GM19351 (cell line): ENCODE data around the gene TAF1C.
"Not testable (repeated sequence)": the region's sequence is repeated elsewhere in the genome, so short reads cannot be mapped to it uniquely, and the experiment has no call there.

Source experiments
- ATAC-seq: cut with Tn5 transposase; IDR thresholded peaks from one replicate; pipeline ENCODE4 v1.9.1; 2021; ENCODE audit warnings: mild to moderate bottlenecking, moderate library complexity; ENCODE audit not compliant: unreplicated experiment

Gene TAF1C

GRCh38 chr16:84186685-84187437 lies at the start of gene TAF1C:
TSS of gene TAF1C (minus strand) at chr16:84187057. CDS start at chr16:84184988, 2,069 bp downstream.
- peak; percentile 96 for ATAC-seq

DNA sequence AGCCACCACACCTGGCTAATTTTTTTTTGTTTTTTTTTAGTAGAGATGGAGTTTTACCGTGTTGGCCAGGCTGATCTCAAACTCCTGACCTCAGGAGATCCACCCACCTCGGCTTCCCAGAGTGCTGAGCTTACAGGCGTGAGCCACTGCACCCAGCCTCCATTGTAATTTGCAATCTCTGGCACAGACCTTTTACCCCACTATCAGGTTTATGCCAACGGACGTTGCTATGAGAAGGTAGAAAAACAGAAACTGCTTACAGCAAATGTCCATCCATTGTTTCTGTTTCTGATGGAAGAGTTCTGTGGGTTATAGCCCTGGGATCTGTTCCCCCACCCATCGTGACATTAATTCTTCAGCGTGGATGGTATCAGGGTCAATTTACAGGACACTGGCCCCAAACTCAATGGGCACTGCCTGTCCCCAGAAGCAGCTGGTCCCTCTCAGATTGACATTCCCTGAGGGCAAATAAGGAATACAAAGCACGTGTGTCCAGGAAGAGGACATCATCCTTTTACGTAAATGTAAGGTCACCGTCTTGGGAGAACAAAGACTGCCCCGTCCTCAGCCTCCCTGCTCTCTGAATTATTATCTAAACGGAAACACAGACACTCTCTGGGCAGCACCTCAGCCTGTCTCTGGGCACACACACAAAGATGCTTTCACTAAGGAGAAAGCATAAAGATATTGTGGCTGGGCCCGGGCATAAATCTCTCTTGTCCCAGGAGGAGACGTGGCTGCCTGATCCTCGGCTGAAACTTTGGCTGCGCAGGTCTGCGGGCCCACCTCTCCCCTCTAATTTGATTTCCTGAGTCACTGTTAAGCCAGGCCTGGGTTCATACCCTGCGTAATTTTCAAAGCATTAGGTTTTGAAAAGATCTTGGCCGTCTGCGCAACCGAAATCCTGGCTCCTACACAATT lies 47.7 kb upstream of the TAF1C start:
- ATAC-seq: no peak

DNA sequence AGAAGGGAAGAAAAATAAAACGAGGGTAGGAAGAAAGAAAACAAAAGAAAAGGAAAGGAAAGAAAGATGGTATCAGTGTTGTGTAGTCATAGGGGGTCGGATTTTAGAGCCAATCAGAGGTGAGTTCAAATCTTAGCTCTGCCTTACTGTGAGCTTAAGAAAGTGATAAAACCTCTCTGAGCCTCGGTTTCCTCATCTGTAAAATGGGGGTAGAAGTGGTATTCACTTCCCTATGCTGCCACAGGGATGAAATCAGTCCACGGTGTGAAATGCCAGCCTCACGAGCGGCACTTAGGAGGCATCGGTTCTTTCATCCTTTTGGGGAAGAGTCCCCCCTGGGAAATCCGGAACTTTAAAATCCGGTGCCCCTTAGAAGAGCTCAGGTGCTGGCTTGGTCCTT lies 46.9 kb upstream of the TAF1C start:
- no peak for ATAC-seq

DNA sequence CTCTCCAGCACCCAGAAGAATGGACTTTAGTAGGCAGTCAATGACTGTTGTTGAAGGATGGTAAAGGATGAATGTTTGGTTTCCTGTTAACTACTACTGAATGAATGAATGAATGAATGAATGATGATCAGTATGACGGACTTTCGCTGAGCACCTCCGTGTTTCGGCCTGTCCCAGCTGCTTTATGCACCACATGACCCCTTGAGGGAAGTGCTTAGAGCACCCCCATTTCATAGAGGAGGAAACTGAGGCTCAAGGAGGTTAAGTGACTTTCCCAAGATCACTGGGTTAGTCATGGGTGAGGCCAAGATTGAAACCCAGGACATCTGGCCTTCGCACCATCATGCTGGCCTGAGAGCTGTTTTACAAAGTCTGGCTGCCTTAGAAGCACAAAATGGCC lies 46.1 kb upstream of the TAF1C start:
- no peak for ATAC-seq

- ATAC-seq: no peak
These were observed 45.2 kb upstream of the TAF1C start for GRCh38 chr16:84232060-84232459.

DNA sequence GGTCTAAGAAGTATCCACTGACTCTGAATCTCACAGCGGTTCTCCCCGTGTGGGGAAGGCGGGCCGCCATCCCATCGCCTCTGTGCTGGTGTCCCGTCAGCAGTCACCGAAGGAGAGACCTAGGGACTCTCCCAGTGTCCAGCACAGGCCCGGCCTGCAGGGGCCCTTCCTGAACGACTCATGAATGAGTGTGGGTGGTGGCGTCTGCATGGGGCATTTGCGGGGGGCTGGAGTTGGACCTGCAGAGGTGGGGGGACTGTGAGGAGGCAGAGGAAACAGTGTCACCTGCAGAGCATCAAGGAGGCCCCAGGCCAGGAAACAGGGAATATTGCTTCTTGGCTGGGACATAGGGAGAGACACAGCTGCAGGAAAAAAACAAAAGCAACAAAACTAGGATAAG lies 42.6 kb upstream of the TAF1C start:
- no peak for ATAC-seq

GRCh38 chr16:84228256-84228838 lies 41.5 kb upstream of the TAF1C start:
- no peak for ATAC-seq

GRCh38 chr16:84227548-84227947 lies 40.7 kb upstream of the TAF1C start:
- ATAC-seq: no peak

DNA sequence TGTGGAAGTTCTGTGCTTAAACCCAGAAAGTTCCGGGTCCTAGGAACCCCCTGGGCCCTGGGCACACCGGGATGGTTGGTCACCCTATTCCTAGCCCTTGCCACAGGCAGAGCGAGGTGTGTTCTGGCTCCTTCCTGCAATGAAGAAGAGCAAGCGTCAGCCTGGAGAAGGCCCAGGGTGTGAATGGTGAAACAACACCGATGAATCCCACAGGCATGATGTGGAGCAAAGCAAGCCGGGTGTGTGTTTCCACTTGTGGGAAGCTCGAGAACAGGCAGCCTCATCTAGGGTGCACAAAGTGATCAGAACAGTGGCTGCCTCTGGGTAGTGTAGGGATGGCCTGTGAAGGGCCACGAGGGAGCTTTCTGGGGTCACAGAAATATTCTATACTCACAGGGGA lies 39.2 kb upstream of the TAF1C start:
- ATAC-seq: no peak

GRCh38 chr16:84225571-84225970 lies 38.7 kb upstream of the TAF1C start:
- no peak for ATAC-seq

DNA sequence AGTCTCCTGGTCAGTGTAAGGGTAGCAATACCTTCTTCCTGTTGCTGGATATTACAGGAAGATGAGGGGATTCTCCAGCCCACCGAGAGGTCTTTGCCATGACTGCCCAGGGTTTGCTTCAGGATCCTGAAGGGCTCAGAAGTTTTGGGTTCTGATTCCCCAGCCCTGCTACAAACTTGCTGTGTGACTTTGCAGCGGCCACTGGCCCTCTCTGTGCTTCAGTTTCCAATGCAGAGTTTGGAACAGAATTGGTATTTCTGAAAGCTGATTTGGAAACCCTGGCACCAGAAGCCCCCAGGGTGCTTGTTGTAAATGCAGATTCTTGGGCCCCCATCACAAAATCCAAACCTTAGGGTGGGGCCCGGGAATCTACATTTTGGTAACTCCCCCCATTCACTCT lies 38.3 kb upstream of the TAF1C start:
- no peak for ATAC-seq

GRCh38 chr16:84224554-84224953 lies 37.7 kb upstream of the TAF1C start:
- ATAC-seq: no peak

DNA sequence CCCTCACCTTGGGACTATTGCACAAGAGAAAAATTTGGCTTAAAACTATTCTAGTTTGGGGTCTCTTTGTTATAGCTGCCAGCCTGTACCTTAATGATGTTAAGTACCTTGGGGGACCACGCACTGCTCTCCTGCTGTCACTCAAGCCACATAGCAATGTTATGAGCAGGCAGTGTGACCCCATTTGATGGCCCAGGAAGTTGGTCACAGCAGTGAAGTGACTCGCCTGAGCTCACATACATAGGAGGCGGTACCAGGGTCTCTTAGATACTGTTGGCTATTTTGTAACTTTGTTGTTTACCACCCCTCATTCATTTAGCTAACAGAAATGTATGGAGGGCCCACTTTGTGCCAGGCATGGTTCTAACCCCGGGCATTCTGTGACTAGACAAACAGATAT lies 36.6 kb upstream of the TAF1C start:
- no peak for ATAC-seq

GRCh38 chr16:84220851-84221250 lies 34.0 kb upstream of the TAF1C start:
- no peak for ATAC-seq

GRCh38 chr16:84218956-84219355 lies 32.1 kb upstream of the TAF1C start:
- no peak for ATAC-seq

GRCh38 chr16:84218176-84218823 lies 31.4 kb upstream of the TAF1C start:
- ATAC-seq: no peak

GRCh38 chr16:84216144-84216543 lies 29.3 kb upstream of the TAF1C start:
- not testable (repeated sequence) for ATAC-seq

- ATAC-seq: no peak
These were observed 28.7 kb upstream of the TAF1C start for GRCh38 chr16:84215531-84215930.

DNA sequence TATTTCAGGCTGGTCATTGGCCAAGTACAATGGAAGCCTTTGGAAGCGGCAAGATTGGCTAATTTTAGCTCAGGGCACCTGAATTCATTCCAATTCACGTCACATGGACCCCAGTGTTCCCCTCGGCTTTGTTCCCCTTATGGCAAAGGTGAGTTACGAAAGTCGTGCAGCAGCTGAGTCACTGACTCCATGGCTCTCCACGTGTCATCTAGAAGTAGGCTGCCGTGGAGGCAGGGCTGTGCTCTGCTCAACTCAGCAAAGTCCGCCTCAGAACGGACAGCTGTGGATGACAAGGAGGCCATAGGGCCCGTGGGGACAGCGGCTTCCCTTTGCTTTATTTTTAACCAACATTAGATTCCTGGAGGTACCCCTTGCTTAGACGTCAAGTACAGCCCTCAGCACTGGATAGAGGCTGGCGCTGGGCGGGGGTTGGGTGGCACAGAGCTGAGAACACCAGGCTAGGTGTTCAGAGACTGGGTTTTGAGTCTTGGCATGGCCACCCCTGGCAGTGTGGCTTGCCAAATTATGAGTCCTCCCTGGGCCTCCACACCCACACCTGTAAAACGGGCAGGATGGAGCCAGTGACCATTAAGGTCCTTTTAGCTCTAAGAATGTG lies 27.7 kb upstream of the TAF1C start:
- no peak for ATAC-seq

DNA sequence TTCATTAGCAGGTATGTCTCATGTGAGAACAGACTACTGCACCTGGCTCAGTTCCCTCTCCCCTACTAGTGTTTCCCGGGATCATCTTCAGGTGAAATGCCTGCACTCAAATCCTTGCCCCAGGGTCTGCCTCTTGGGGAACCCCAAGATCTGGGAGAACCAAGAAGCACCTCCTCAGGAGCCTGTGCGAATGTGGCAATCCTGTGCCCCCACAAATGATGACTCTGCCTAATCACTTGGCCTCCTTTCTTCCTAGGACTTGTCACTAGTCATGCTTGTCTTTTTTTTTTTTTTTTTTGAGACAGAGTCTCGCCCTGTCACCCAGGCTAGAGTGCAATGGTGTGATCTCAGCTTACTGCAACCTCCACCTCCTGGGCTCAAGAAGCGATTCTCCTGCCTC lies 25.8 kb upstream of the TAF1C start:
- ATAC-seq: no peak

DNA sequence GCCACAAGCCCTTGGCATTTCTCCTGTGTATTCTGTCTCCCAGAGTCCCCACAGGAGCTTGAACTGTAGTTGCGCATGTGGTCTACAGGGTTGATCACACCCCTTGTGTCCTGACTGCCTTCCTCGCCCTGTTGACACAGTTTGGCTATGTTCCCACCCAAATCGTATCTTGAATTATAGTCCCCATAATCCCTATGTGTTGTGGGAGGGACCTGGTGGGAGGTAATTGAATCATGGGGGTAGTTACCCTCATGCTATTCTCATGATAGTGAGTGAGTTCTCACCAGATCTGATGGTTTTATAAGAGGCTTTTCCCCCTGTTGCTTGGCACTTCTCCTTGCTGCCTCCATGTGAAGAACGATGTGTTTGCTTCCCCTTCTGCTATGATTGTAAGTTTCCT lies 25.3 kb upstream of the TAF1C start:
- no peak for ATAC-seq
